Pancreas (tissue), 10 donors: Measurements from ENCODE around the gene ST7. TPM values are rescaled to one million over a fixed set of nuclear protein-coding genes. Genes with fewer than 3 reads are reported as not detected.

Source experiments
- ATAC-seq, 4 donors: fragments of 200-7000 bp; cut with Tn5 transposase; one replicate each; pipeline versions ENCODE4 v1.8.0 to v1.9.1; 2020; ENCODE audit warnings: mild to moderate bottlenecking in 4 of 4, moderate library complexity in 4 of 4
- DNase-seq, 6 donors: peaks; one replicate each; pipeline ENCODE4 v3.0.0-alpha.2; 2020
- FAIRE-seq: peaks from 2 replicates; lab custom pipeline; 2012; peaks lifted over from hg19 to GRCh38; lab: Jason Lieb, UNC
- H3K27ac ChIP-seq, 4 donors: fragments of 200-600 bp; sonication (generic); 1 replicate in 3 of 4; 2 replicates in 1 of 4; pipeline versions ENCODE4 v1.5.0 to v1.8.0; 2020
- H3K27me3 ChIP-seq, 4 donors: fragments of 200-600 bp; one replicate each; pipeline ENCODE4 v1.8.0; 2021
- H3K36me3 ChIP-seq, 3 donors: fragments of 200-600 bp; sonication (generic) in 1 of 3; one replicate each; pipeline versions ENCODE4 v1.5.0 to v1.8.0; 2020 to 2021
- H3K4me1 ChIP-seq, 3 donors: fragments of 200-600 bp; one replicate each; pipeline ENCODE4 v1.8.0; 2021
- H3K4me3 ChIP-seq, 4 donors: fragments of 200-600 bp; sonication (generic) in 2 of 4; one replicate each; pipeline versions ENCODE4 v1.5.0 to v1.8.0; 2020 to 2021
- H3K9me3 ChIP-seq, 4 donors: fragments of 200-600 bp; one replicate each; pipeline ENCODE4 v1.8.0; 2021
- CTCF ChIP-seq, 4 donors: fragments of 200-600 bp; sonication (generic) in 3 of 4; IDR thresholded peaks; one replicate each; pipeline versions ENCODE4 v1.5.0 to v1.8.0; 2021; ENCODE audit warnings: antibody characterized with exemption in 4 of 4
- WGBS, 2 donors: extraction: QIAGEN DNeasy Blood & Tissue Kit; methylation state at CpG; one replicate each; pipeline ENCODE4 v1.1.7; 2013; 5-methylcytosine and 5-hydroxymethylcytosine counted together
- intact Hi-C, 3 donors: fragments of 100-400 bp; cut with DNase I; formaldehyde crosslinking; loops; one replicate each; pipeline versions ENCODE4 v1.11.1 to v1.14.2; 2022
- polyA plus RNA-seq, 2 donors: library from polyadenylated mRNA; stranded (reverse); fragments of 200-250 nt; gene quantifications; one replicate each; pipeline ENCODE4 v1.2.3, GENCODE V29; 2013
- total RNA-seq, 6 donors: library from RNA; stranded (reverse); fragmentation: NEBNext Ultra II Directional in 4 of 6; extraction: Animal tissue kit (Norgen Biotek cat#: 25700) in 4 of 6; gene quantifications; one replicate each; pipeline versions ENCODE4 v1.2.1 to v1.2.4, GENCODE V29; 2021 to 2023
- donor health status: healthy with polysubstance abuse.
- donor health status: DM: no; HTN: no; CAD: no; lungs with moderate emphysema.
- donor health status: DM: no; HTN: no; CAD: no.
- donor health status: control.
- donor health status: control.
- donor health status: Bipolar disorder and iron deficiency.
- donor health status: DM: yes; HTN: yes; CAD: no.
- donor health status: DM: no; HTN: no; CAD: no.
- donor health status: DM: no; HTN: no; CAD: no.
- donor health status: DM: yes; HTN: yes; CAD: no.

Gene ST7
- total and polyA plus RNA-seq, 8 donors, result 8.2 to 20.2 (median 17.1) TPM

- peaks cover 3 to 37% (median 5%) of the 10 kb centered on the region in 3 donors for H3K36me3 ChIP-seq
- H3K9me3 ChIP-seq, result no peaks in the 10 kb centered on the region
- TF ChIP-seq CTCF (IDR thresholded peaks at IDR 0.05), result no peak
- FAIRE-seq (no peak), DNase-seq (no peak), ATAC-seq (no peak)
- WGBS, 2 donors, result 92 to 98% methylated on average over 1 of the region's 1 CpG
- H3K27ac ChIP-seq, result no peak overlapping the region
- no peak overlapping the region for H3K4me3 ChIP-seq
- intact Hi-C loops, result no loop called here
- H3K4me1 ChIP-seq, result no peaks in the 10 kb centered on the region
- no peaks in the 10 kb centered on the region for H3K27me3 ChIP-seq
These were observed 40.9 kb upstream of the ST7 start for GRCh38 chr7:116912269-116912909.

- Histone ChIP-seq H3K27me3 (no peaks in the 10 kb centered on the region), H3K27ac (no peak overlapping the region), H3K4me3 (no peak overlapping the region), H3K9me3 (no peaks in the 10 kb centered on the region), H3K4me1 (no peaks in the 10 kb centered on the region), H3K36me3 (peaks cover 0 to 30% (median 3%) of the 10 kb centered on the region in 3 donors)
- ATAC-seq (no peak), FAIRE-seq (no peak), DNase-seq (no peak)
- WGBS, 2 donors, result 97 to 99% methylated on average over 3 of the region's 3 CpGs
- TF ChIP-seq CTCF (IDR thresholded peaks at IDR 0.05), result no peak
- intact Hi-C loops, result no loop called here
These were observed 34.6 kb upstream of the ST7 start for GRCh38 chr7:116918704-116919103.

GRCh38 chr7:116920359-116920758 is 32.9 kb upstream of the ST7 start:
- H3K4me1 ChIP-seq, result no peaks in the 10 kb centered on the region
- ATAC-seq (no peak), DNase-seq (no peak), FAIRE-seq (no peak)
- no peaks in the 10 kb centered on the region for H3K27me3 ChIP-seq
- H3K9me3 ChIP-seq, result no peaks in the 10 kb centered on the region
- H3K4me3 ChIP-seq, result no peak overlapping the region
- peaks cover 0 to 30% (median 3%) of the 10 kb centered on the region in 3 donors for H3K36me3 ChIP-seq
- no peak for TF ChIP-seq CTCF (IDR thresholded peaks at IDR 0.05)
- intact Hi-C loops, result no loop called here
- H3K27ac ChIP-seq, result no peak overlapping the region

- no peak for FAIRE-seq
- Histone ChIP-seq H3K27me3 (no peaks in the 10 kb centered on the region), H3K9me3 (no peaks in the 10 kb centered on the region), H3K36me3 (peaks cover 0 to 15% (median 0%) of the 10 kb centered on the region in 3 donors), H3K27ac (no peak overlapping the region), H3K4me1 (no peaks in the 10 kb centered on the region), H3K4me3 (no peak overlapping the region)
- DNase-seq, result no peak
- no peak for TF ChIP-seq CTCF (IDR thresholded peaks at IDR 0.05)
- ATAC-seq, result no peak
- WGBS, 2 donors, result 65 to 72% methylated on average over 5 of the region's 5 CpGs
- intact Hi-C loops, result no loop called here
These were observed 30.8 kb upstream of the ST7 start for GRCh38 chr7:116922545-116922944.

- Histone ChIP-seq H3K9me3 (no peaks in the 10 kb centered on the region), H3K27ac (no peak overlapping the region), H3K4me3 (no peak overlapping the region), H3K4me1 (no peaks in the 10 kb centered on the region), H3K36me3 (no peaks in the 10 kb centered on the region), H3K27me3 (no peaks in the 10 kb centered on the region)
- no peak for TF ChIP-seq CTCF (IDR thresholded peaks at IDR 0.05)
- ATAC-seq, result no peak
- no peak for DNase-seq
- intact Hi-C loops, result loop anchor here in 1 of 3 donors (5.0 kb wide), 1 partner anchor 203 kb away; no protein-coding TSS in a partner anchor
- 63 to 68% methylated on average over 5 of the region's 5 CpGs for WGBS, 2 donors
- FAIRE-seq, result no peak
These were observed 28.6 kb upstream of the ST7 start for GRCh38 chr7:116924741-116925140.
